Measurements from ENCODE around the gene PLCXD3. TPM values are rescaled to one million over a fixed set of nuclear protein-coding genes. Genes with fewer than 3 reads are reported as not detected.

PLCXD3 gene
- total RNA-seq, 1 experiment from 2014 or later, result 0.11 TPM

- H3K4me2 ChIP-seq, result no peak overlapping the region
- no peaks in the 10 kb centered on the region for H3F3A ChIP-seq (ENCODE audit: insufficient read depth, low read depth)
- H3K9me3 ChIP-seq (ENCODE audit: insufficient read depth, low read depth), result no peaks in the 10 kb centered on the region
- no TSS peak for BruUV-seq (replicated peaks)
- no peak overlapping the region for H3K27ac ChIP-seq
- ChIA-PET CTCF (no interaction called here), POLR2A (ENCODE audit: unreplicated experiment) (no interaction called here)
- no peaks in the 10 kb centered on the region for H3K27me3 ChIP-seq (ENCODE audit: insufficient read depth, low read depth)
- no peaks in the 10 kb centered on the region for H3K79me2 ChIP-seq (ENCODE audit: low read depth)
- no peaks in the 10 kb centered on the region for H3K36me3 ChIP-seq (ENCODE audit: low read depth)
- intact Hi-C loops (cut with micrococcal nuclease; ENCODE audit: unreplicated experiment), result no loop called here
- TF ChIP-seq, protein P1, sequence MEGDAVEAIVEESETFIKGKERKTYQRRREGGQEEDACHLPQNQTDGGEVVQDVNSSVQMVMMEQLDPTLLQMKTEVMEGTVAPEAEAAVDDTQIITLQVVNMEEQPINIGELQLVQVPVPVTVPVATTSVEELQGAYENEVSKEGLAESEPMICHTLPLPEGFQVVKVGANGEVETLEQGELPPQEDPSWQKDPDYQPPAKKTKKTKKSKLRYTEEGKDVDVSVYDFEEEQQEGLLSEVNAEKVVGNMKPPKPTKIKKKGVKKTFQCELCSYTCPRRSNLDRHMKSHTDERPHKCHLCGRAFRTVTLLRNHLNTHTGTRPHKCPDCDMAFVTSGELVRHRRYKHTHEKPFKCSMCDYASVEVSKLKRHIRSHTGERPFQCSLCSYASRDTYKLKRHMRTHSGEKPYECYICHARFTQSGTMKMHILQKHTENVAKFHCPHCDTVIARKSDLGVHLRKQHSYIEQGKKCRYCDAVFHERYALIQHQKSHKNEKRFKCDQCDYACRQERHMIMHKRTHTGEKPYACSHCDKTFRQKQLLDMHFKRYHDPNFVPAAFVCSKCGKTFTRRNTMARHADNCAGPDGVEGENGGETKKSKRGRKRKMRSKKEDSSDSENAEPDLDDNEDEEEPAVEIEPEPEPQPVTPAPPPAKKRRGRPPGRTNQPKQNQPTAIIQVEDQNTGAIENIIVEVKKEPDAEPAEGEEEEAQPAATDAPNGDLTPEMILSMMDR (conservative IDR thresholded peaks at IDR 0.05), result no peak
- no peak for TF ChIP-seq EZH2 (IDR thresholded peaks at IDR 0.05; ENCODE audit: low read depth)
- H2AFZ ChIP-seq, result no peak overlapping the region
- no peak overlapping the region for H3K4me3 ChIP-seq
- H3K9me2 ChIP-seq (ENCODE audit: insufficient read depth), result no peaks in the 10 kb centered on the region; the same call in 1 of the 2 replicates
- no peak for DNase-seq
- no peaks in the 10 kb centered on the region for H3K4me1 ChIP-seq (replicated peaks; ENCODE audit: insufficient read depth)
- no peaks in the 10 kb centered on the region for H4K20me1 ChIP-seq (ENCODE audit: insufficient read depth)
Observed at GRCh38 chr5:41465493-41466171, 44.8 kb downstream of the PLCXD3 start.

- H3K4me1 ChIP-seq (replicated peaks; ENCODE audit: insufficient read depth), result no peaks in the 10 kb centered on the region
- no peaks in the 10 kb centered on the region; the same call in 1 of the 2 replicates for H3K9me2 ChIP-seq (ENCODE audit: insufficient read depth)
- H3F3A ChIP-seq (ENCODE audit: insufficient read depth, low read depth), result no peaks in the 10 kb centered on the region
- no peak for DNase-seq
- no peak overlapping the region for H2AFZ ChIP-seq
- H3K4me3 ChIP-seq, result no peak overlapping the region
- no peaks in the 10 kb centered on the region for H3K79me2 ChIP-seq (ENCODE audit: low read depth)
- H3K36me3 ChIP-seq (ENCODE audit: low read depth), result no peaks in the 10 kb centered on the region
- no peaks in the 10 kb centered on the region for H3K27me3 ChIP-seq (ENCODE audit: insufficient read depth, low read depth)
- H4K20me1 ChIP-seq (ENCODE audit: insufficient read depth), result no peaks in the 10 kb centered on the region
- ChIA-PET CTCF (no interaction called here), POLR2A (ENCODE audit: unreplicated experiment) (no interaction called here)
- no peak for TF ChIP-seq EZH2 (IDR thresholded peaks at IDR 0.05; ENCODE audit: low read depth)
- TF ChIP-seq, protein P1 (conservative IDR thresholded peaks at IDR 0.05), result no peak
- no peaks in the 10 kb centered on the region for H3K9me3 ChIP-seq (ENCODE audit: insufficient read depth, low read depth)
- H3K27ac ChIP-seq, result no peak overlapping the region
- BruUV-seq (replicated peaks), result no TSS peak
- intact Hi-C loops (cut with micrococcal nuclease; ENCODE audit: unreplicated experiment), result no loop called here
- H3K4me2 ChIP-seq, result no peak overlapping the region
Observed at GRCh38 chr5:41459557-41459956, 50.8 kb downstream of the PLCXD3 start.

DNA sequence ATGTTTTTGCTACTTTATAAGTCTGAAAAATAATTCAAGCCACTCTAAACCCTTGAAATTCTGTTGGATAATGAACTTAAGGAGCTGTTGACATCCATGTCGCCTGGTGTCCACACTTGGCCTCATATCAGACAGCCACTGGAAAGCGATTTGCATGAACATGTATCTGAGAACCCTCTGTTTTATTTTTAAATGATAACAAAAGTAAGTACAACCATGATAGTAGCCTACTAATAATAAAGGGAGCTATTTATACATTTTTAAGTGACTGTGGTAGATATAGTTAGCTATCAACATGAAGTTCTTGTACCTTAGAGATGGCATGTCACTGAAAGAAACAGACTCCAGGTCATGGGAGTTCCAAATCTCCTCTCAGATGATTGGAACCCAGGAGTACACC, 53.3 kb downstream of the PLCXD3 start:
- Histone ChIP-seq H4K20me1 (ENCODE audit: insufficient read depth) (no peaks in the 10 kb centered on the region), H3K27me3 (ENCODE audit: insufficient read depth, low read depth) (no peaks in the 10 kb centered on the region), H3K9me3 (ENCODE audit: insufficient read depth, low read depth) (no peaks in the 10 kb centered on the region), H3K4me3 (no peak overlapping the region), H3F3A (ENCODE audit: insufficient read depth, low read depth) (no peaks in the 10 kb centered on the region), H2AFZ (no peak overlapping the region), H3K36me3 (ENCODE audit: low read depth) (no peaks in the 10 kb centered on the region), H3K9me2 (ENCODE audit: insufficient read depth) (no peaks in the 10 kb centered on the region), H3K4me2 (no peak overlapping the region), H3K79me2 (ENCODE audit: low read depth) (no peaks in the 10 kb centered on the region), H3K27ac (no peak overlapping the region), H3K4me1 (replicated peaks; ENCODE audit: insufficient read depth) (no peaks in the 10 kb centered on the region)
- intact Hi-C loops (cut with micrococcal nuclease; ENCODE audit: unreplicated experiment), result no loop called here
- no peak for TF ChIP-seq EZH2 (IDR thresholded peaks at IDR 0.05; ENCODE audit: low read depth)
- TF ChIP-seq, protein P1 (conservative IDR thresholded peaks at IDR 0.05), result no peak
- DNase-seq, result no peak
- POLR2A ChIA-PET (ENCODE audit: unreplicated experiment), result no interaction called here
- no TSS peak for BruUV-seq (replicated peaks)
- CTCF ChIA-PET, result no interaction called here

All from PC-9 (cell line).